DND-41 (cell line): Measurements from ENCODE around the gene SFTPA2.

Experiments
- CTCF ChIP-seq: IDR thresholded peaks from 2 replicates; pipeline ENCODE4 v1.5.1; 2012; ENCODE audit warnings: borderline replicate concordance, low read length, moderate library complexity, mild to moderate bottlenecking; ENCODE audit not compliant: poor library complexity, severe bottlenecking; ENCODE audit errors: extremely low read depth
- EZH2 ChIP-seq: IDR thresholded peaks from 3 replicates; pipeline ENCODE4 v1.6.1; 2012; ENCODE audit warnings: borderline replicate concordance, low read depth, mild to moderate bottlenecking, moderate library complexity, low read length, inconsistent platforms; ENCODE audit not compliant: severe bottlenecking

GRCh38 chr10:79608505-79609375 is 48.5 kb upstream of the SFTPA2 start:
- TF ChIP-seq CTCF (peak; percentile 73), EZH2 (no peak)
